GM23248 (cell line): Measurements from ENCODE around the gene PTPRK.

Source experiments
- EZH2 ChIP-seq: fragments of 200-600 bp; sonication (generic); IDR thresholded peaks from 2 replicates; pipeline ENCODE4 v1.6.1; 2018; ENCODE audit warnings: antibody characterized with exemption, mild to moderate bottlenecking; ENCODE audit not compliant: insufficient read depth, poor library complexity, severe bottlenecking
- EZH2phosphoT487 ChIP-seq: fragments of 200-600 bp; sonication (generic); IDR thresholded peaks from 2 replicates; pipeline ENCODE4 v1.6.1; 2018; ENCODE audit warnings: antibody characterized with exemption, moderate library complexity, mild to moderate bottlenecking, low read depth; ENCODE audit not compliant: insufficient read depth

GRCh38 chr6:128018821-128019220 lies 501.6 kb downstream of the PTPRK start:
- no peak for TF ChIP-seq EZH2phosphoT487
- TF ChIP-seq EZH2: no peak
